GM21786 (cell line): ENCODE results near the gene RANBP17.

ENCODE experiments used
- ATAC-seq: cut with Tn5 transposase; IDR thresholded peaks from one replicate; pipeline ENCODE4 v1.9.1; 2021; ENCODE audit not compliant: unreplicated experiment

Gene RANBP17

DNA sequence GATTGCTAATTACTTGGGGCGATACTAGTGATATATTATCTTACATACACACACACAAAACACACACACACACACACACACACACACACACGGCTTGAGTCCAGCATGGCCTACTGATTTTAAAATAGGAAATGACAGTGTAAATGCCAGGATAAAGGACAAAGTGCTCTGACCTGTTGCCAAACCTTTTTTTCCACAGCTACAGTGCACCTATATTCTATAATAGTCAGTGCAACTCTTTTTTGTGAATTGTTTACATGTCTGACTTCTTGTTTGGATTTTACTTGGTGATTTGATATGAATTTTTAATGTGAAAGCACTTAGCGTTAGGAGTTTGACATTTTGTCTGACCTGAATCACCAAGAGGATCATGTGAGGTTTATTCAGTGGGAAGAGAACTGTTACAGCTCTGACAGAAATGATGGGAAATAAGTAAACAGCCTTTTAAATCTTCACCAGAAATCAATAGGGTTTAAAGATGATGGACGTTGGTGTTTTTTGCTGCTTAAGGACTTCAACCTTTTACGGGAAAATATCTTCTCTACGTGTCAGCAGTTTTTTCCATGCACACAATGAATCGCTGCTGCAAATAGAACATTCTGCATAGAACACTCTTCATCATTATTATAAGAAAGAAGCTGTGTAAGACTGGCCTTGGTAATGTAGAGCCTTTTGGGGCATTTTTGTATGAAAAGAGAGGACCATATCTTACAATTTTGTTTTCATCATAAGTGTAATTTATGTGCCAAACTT is 218.5 kb downstream of the RANBP17 start:
- ATAC-seq, result no peak

DNA sequence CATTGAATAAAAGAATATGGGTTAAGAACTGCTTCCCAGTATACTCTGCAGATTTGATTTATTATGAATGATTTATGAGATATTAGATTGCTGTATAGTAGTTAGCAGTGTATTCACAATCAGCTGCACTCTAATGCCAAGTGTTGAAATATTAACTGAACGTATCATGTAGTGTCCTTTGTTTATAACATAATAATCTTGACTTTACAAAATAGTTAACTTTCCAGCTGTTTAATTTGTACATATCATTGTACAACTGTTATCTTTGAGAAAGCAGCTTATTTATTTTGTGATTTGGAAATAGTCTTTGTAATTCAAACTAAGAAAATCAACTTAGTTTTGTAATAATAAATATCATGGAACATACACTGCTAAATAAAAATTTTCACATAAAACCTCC is 219.5 kb downstream of the RANBP17 start:
- no peak for ATAC-seq

DNA sequence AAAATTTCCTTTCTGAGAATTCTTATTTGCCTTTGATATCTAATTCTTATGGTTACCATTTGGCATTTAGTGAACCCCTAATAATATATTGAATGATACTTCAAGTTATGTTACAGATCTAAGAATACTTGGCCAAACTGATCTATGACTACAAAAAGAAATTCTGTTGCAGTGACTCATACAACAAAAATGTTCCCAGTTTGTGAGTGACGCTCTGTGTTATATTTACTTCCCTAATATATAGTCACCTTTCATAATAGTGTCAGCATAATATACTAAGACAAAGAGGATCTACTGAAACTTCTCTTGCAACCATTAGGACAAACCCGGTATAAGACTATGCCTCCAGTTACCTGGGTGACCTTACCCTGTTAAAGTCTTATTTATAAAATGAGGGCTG is 230.4 kb downstream of the RANBP17 start:
- no peak for ATAC-seq

DNA sequence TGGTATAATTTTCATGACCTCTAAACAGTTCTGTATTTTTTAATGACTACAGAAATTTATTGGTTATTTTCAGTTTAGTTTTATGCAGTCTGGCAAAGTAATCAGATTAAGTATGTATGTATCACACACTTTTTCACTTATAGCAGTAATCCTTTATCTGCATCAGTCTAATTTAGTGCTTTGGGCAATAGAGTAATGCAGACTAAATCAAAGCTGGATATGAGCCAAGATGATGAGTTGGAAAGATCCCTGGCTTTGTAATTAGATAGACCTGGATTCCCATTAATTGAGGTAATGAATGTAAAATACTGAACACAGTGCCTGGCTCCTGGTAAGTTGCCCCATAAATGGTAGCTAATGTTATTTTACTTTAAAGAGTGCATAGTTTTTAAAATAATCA is 231.8 kb downstream of the RANBP17 start:
- no peak for ATAC-seq

DNA sequence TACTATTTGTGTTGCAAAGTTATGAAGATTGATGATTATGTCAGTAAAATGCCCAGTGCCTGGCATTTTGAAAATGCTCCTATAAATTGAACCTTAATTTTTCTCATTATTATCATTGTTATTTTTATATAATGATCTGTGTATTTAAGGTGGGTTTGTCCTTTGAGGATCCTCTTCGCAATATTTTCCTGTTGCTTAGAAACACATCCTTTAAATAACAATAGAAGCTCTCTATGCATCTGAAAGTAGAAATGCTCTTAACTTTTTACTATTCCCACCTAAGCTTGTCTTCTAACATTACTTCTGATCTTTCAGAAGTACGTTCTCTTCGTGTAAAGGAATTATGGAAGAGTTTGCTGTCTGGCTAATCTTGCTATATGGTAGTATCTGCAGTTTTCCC is 232.5 kb downstream of the RANBP17 start:
- ATAC-seq, result no peak

DNA sequence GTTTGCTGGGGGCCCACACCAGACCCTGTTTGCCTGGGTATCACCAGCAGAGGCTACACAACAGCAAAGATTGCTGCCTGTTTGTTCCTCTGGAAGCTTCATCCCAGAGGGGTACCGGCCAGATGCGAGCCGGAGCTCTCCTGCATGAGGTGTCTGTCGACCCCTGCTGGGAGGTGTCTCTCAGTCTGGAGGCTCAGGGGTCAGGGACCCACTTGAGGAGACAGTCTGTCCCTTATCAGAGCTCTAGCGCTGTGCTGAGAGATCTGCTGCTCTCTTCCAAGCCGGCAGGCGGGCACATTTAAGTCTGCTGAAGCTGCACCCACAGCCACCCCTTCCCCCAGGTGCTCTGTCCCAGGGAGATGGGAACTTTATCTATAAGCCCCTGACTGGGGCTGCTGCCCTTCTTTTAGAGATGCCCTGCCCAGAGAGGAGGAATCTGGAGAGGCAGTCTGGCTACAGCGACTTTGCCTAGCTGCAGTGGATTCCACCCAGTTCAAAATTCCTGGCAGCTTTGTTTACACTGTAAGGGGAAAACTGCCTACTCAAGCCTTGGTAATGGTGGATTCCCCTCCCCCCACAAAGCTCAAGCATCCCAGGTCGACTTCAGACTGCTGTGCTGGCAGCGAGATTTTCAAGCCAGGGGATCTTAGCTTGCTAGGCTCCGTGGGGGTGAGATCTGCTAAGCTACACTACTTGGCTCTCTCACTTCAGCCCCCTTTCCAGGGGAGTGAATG is 241.2 kb downstream of the RANBP17 start:
- no peak for ATAC-seq

DNA sequence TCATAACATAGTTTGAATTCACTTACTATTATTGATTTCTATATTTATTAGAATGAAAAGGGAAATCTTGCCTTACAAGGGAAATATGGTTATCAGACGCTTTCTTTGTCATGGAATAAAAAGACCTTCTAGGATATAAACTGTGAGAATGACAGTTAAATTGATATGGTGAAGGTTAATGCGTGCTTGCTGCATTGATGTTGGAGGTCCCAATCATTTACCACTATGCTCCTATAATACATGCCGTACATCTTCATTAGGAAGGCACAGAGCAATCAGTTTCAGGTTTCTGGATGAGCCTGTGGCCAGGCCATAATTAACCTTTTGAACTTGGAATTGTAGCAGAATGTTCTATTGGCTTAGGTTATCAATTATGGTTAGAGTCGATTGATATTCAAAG is 245.9 kb downstream of the RANBP17 start:
- ATAC-seq, result no peak

DNA sequence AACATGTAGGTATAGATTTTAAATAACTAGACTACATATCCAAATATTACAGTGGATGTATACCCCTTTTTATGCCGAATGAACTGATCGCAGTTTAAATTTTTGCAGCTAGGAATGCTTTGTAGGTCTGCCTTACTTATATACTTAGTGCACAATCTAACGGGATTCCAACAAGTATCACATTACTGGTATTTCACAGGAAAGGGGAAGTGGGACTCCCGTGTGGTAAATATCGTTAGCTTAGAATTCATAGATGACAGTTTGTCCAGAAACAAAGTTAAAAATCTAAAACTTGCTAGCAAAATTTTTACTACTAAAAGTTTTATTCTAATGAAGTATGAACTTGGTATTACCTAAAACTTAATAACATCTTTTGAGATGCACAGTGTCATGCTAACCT is 253.7 kb downstream of the RANBP17 start:
- no peak for ATAC-seq

DNA sequence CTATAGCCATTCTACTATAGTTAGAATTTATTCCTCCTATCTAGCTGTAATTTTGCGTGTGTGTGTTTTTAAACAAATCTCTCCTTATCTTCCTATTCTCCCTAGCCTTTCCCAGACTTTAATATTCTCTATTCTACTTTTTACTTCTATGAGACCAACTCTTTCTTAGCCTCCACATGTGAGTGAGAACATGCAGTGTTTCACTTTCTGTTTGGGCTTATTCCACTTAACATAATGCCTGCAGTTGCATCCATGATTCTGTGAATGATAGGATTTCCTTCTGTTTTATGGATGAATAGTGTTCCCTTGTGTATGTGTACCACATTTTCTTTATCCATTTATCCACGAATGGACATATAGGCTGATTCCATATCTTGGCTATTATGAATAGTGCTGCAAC is 254.9 kb downstream of the RANBP17 start:
- ATAC-seq, result no peak

DNA sequence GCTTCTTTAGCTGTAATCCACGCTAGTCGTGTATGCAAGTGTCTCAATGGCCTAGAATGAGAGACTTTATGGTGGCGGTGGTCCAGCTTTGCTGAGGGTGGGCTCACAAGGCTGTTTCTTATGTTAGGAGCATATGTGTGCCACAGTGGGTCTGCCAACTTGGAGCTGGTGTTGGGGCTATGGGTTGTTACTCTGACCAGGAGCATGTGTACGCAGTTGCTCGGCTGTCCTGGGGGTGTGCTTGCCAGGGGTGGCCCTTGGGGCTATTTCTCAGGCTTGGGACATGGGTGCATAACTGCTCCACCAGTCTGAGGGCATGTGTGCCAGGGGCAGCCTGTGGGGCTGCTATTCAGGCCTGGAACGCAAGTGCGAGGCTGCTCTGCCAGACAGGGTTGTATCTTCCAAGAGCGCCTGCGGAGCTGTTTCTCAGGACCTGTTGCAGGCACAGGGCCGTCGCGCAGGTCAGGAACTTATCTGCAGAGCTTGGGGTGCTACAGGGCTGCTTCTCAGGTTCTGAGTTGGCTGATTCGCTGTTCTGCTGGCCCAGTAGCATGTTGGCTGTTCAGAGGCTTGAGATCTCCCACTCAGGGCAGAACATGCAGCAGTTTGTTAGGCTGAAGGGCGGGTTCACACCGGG is 259.3 kb downstream of the RANBP17 start:
- ATAC-seq, result no peak

DNA sequence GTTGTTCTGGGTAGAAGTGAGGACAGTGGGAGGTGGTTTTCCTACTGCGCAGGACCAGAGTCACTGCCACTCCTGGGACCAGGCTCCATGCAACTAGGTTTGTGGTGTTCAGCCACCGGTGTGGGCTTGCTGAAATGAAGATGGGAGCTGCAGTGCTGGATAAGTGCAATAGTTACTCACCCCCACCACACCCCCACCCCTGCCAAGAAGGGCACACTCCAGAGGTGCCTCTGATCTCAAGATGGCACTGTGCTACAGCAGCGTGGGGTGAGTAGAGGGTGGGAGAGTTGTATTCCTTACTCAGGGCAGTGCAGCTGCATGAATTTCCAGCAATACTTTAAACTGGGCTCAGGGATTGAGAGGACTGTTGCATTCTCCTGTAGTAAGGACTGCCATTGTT is 259.8 kb downstream of the RANBP17 start:
- ATAC-seq, result no peak

DNA sequence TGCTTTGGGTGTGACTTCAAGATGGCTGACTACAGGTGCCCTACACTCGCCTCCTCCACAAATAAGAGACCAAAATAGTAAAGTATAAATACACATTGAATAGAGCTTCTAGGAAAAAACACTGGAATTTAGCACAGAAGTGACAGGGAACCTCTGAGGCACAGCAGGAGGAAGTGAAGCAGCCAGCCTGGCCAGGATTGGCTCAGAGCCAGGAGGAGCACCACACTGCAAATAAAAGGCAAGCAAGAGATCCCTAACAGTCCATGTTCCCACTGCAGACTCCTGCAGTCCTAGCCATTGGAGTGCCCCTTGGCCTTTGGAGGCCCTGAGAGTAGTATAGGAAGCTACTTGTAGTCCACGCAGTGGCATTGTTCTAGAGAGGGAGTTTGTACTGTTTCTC is 260.6 kb downstream of the RANBP17 start:
- ATAC-seq, result no peak

DNA sequence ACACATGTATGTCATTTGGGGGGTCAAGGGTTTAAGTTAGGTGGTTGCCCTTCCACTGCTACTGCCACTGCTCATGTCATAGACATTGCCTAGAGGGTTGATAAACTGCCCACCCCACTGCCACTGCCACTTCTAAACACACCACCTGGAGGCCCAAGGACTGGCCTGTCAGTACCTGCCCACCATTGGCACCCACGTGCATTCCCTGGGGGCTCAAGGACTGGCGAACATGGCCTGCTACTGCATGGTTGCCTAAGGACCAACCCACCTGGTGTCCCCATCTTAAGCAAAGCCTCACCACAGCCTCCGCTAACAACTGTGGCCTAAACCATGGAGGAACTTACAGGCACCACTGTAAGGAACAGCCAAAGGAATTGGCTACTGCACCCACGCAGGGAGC is 261.6 kb downstream of the RANBP17 start:
- no peak for ATAC-seq

DNA sequence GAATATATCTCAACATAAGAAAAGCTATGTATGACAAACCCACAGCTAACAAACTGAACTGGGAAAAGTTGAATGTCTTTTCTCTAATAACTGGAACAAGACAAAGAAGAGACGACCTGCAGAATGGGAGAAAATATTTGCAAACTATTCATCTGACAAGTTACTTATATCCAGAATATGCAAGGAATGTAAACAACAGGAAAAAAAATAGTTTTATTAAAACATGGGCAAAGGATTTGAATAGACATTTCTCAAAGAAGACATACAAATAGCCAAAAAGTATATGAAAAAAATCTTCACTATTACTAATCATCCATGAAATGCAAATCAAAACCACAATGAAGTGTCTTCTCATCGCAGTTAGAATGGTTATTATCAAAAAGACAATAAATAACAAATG is 265.5 kb downstream of the RANBP17 start:
- no peak for ATAC-seq

DNA sequence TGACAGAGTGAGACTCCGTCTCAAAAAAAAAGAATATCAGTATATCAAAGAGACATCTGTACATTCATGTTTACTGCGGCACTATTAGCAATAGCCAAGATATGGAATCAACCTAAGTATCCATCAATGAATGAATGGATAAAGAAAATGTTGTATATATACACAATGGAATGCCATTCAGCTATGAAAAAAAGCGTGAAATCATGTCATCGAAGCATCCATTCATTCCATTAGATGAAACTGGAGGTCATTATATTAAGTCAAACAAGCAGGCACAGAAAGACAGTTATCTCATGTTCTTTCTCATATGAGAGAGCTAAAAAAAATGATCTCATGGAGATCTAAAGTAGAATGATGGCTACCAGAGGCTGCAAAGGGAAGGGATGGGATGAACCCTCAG is 266.3 kb downstream of the RANBP17 start:
- ATAC-seq, result no peak

DNA sequence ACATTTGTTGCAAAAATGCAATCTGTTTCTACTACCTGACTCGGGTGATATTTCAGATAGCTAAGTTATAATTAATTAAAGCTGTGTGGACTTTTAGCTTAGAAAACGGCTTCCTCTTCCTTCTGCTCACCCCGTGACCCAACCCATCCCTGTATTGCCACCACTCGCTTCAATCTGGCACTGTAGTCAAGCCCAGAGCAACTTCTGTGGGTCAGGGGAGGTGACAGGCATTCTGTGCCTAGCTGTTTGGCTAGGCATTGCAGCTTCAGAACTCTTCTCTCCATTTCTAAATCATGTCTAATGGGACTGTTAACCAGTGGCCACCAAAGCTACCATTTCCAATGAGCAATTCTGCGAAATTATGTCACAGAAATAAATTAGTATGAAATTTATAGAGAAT is 267.5 kb downstream of the RANBP17 start:
- ATAC-seq, result no peak

DNA sequence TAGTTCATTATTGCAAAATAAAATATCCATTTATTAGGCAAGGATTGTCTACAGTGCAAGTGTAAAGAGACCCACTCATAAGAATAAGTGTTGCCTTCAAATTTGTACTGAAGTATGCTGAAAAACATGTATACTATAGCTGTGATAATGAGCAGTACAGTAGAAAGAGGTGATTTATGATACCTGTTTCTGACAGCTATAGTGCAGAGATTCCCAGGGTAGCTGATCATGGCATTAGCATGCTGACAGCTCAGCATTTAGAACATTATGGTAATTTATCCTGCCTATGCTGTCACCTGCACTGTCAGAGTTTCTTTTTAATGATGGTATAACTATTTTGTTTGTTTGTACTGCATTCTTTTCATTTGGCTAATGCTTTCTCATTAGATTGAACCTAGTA is 269.7 kb downstream of the RANBP17 start:
- no peak for ATAC-seq

DNA sequence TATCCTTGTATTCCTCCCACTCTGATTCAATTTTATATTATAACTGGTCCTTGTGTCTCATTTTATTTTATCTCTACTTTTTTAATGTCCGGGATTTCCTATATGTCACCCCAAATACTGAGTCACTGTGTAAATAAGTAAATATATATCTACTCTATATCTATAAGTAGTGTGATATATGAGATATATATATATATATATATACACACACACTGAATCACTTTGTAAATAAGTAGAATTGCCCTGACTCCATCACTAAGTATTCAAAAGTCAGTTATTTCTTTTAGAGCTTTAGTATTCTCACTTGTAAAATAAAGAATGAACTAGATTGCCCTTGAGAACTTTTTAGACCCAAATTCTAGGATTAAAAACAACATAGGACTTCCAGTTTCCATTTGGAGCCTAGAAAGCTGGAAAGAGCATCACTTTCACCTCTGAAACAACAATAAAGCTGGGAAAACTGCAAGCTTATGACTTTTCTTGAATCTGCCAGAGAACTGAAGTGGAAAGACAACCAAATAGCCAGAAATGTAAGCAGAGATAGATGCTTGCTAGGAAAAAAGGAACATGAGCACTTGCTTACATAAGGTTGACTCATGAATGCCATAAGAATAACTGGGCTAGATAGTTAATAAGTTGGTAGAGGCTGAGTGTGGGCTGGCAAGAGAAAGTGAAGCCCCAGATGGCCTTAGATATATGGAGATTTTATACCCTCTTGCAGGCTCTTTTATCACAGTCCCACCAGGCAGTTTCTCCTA is 276.1 kb downstream of the RANBP17 start:
- no peak for ATAC-seq

DNA sequence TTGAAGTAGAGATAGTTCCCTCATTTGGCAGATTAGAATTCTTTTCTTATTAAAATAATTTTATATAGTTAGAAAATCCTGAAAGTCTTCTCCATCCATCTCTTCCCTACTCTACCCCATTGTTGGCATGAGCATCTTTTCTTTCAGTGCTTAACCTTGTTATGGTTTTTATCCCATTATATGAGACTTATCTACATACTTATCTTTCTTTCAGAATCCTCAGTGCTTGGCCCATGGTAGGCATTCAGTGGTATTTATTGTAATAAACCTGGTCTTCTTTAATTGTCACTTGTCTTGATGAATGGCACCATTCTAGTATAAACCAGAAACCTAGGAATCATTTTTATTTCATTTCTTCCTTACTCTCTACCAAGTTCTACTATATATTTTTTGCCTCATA is 277.4 kb downstream of the RANBP17 start:
- no peak for ATAC-seq

DNA sequence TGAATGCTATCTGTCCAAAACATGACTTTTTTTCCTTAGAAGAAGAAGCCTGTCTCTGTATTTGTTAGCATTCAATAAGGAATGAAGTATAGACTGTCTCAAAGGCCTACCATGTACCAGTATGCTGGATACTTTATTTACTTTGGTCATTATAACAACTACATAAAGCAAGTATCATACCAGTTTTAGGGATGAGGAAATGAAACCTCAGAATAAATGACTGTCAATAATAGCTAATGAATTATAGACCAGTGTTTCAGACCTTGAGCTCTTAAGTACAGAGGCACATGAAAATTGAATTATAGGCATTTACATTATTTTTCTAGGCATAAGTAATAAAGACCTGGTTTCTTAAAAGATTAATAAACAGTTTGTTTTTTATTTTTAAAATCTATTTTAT is 280.8 kb downstream of the RANBP17 start:
- ATAC-seq, result no peak

DNA sequence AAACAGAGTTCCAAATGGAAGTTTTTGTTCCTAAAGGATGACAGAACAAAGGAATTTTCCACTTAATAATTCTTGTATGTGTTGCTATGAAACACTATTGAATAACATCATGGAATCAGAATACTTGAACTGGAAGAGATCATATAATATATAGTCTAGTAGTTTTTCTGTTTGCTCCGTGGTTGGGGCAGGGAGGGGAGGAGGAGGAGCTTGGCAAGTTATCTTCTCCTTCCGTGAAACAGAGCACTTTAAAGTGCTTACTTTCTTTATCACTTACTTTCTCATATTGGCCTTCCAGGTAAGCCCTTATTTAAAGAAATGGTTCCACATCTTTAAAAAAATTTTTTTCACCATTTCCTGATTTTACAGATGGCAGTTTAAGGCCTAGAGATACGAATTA is 281.4 kb downstream of the RANBP17 start:
- ATAC-seq, result no peak

DNA sequence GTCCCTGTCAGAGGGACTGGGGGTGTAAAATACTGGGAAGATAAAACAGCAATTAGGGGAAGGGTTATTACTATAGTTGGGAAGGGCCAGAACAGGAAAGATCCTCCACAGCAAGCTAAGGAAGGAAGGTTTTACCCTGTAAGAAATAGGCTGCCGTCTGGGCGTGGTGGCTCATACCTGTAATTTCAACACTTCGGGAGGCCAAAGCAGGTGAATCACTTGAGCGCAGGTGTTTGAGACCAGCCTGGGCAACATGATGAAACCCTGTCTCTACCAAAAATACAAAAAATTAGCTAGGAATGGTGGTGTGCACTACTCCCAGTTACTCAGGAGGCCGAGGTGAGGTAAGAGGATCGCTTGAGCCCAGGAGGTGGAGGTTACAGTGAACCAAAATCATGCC is 282.1 kb downstream of the RANBP17 start:
- ATAC-seq, result no peak
